Measurements from ENCODE around the gene PRKRA.
"Not testable (repeated sequence)": the region's sequence is repeated elsewhere in the genome, so short reads cannot be mapped to it uniquely, and the experiment has no call there.

The PRKRA gene

GRCh38 chr2:178412453-178412852 is 38.5 kb downstream of the PRKRA start:
- DNase-seq, result not testable (repeated sequence)

GRCh38 chr2:178412047-178412446 is 38.9 kb downstream of the PRKRA start:
- DNase-seq, result no peak

DNA sequence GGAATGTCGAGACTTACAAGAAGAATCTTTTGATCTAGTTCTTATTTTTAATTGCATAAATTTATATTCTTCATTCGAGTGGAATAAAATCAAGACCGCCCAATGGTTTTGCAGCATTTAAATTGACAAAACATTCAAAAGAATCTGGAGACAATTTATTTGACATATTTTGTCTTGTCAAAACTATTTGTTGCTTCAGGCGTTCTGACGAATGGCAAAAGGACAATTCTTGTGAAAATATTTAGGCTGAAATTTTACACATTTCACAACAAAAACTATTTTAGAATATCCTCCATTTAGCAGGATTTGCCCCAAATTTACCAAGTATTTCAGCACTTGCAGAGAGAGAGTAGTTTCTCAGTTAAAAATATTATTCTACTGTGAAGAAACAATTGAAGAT is 41.7 kb downstream of the PRKRA start:
- no peak for DNase-seq

- DNase-seq, result peak; percentile 84
Measured at GRCh38 chr2:178404368-178404767, 46.6 kb downstream of the PRKRA start.

GRCh38 chr2:178403671-178404306 is 47.2 kb downstream of the PRKRA start:
- DNase-seq, result no peak

DNA sequence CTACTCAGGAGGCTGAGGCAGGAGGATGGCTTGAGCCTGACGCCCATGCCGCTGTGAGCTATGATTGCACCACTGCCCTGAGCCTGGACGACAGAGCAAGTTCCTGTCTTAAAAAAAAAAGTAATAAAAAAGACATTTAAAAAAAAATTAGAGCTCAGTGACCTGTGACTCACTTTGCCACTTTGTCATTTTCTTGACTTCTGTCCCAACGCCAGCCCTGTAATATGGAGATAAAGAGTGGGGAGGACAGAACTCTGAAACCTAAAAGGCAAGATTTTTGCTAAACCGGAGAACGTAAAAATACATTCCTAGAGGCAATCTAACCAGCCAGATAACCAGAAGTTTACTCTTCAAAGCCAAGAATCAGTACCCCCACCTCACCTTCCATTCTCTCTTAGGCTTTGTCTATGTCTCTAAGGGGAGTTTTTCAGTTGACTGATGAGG is 49.0 kb downstream of the PRKRA start:
- DNase-seq, result no peak

DNA sequence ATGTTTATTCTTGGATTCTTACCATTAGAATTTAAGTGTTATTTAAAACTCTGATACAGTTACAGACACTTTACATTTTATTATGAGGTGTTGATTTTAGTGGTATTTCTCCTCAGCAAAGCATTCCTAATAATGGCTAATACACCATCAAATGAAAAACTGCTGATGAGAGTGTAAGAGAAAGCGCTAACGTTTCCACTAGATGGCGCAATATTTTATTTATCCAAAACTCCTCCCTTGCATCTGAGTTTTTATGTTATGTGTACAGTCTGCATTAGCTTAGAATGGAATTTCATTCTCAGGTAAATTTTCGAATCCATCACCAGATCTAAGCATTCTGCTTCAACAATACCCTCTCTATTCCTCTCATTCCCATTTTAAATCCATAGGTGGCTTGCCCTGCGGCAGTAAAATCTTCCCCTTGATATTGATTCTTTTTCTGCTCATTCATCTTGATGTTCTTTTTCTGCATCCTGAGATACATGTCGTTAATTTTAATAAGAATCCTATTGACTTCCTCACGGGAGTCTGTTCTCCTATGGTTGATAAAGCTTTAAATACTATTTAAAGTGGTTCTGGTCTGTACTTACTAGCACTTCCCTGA is 53.9 kb downstream of the PRKRA start:
- peak; percentile 96 for DNase-seq

- DNase-seq, result no peak
Measured at GRCh38 chr2:178395941-178396570, 54.9 kb downstream of the PRKRA start.

DNA sequence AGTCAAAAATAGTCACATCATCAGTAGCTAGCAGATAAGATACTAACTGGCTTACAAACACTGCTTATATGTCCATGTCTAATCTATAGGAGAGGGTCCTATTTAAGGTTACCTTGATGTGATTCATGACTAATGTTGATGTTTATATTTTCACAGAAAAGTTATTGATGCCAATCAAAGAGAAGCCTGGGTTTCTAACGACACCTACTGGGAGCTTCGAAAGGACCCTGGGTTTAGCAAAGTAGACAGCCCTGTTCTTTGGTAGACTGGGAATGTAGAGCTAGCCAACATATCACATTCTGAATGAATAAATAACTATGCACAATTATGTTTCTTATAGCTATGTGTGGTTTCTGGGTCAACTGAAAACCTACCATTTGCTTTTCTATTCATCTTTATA is 55.7 kb downstream of the PRKRA start:
- DNase-seq, result no peak

- DNase-seq, result no peak
Measured at GRCh38 chr2:178394859-178395258, 56.1 kb downstream of the PRKRA start.

- no peak for DNase-seq
Measured at GRCh38 chr2:178392215-178392614, 58.8 kb downstream of the PRKRA start.

DNA sequence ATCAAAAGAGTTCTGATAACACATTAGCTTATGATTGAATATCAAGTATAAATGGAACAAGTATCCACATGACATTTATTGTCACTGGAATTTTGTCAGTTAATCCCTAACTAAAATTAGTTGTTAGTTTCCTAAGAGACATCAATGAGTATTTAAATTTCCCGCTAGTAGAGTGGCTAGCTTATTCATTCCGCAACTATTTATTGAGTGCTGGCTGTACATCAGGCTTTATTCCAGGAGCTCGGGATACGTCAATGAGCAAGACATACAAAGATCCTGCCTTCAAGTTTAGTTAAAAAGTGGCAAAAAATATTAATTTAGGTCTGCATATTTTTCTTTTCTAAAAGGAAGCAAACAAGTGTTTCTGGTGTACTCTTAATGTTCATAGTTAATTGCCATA is 59.3 kb downstream of the PRKRA start:
- DNase-seq, result no peak

DNA sequence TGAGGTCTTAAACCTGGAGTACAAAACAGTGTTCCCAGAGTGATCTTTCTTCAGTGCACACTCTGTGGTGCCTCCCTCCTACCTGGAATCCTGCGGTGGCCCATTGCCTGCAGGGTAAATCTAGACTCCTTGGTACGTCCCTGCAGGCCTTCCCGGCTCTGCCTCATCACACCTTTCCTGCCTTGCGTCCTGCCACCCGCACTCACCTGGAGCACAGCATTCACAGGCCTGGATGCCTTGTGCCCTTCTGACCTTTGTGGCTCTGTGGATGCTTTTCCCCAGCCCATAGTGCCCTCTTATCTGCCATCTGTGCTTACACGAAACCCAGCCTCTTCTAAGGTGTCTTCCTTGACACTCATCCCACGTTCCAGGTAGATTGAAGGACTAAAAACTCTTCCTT is 62.7 kb downstream of the PRKRA start:
- no peak for DNase-seq

- no peak for DNase-seq
Measured at GRCh38 chr2:178386986-178387597, 63.9 kb downstream of the PRKRA start.

- no peak for DNase-seq
Measured at GRCh38 chr2:178385595-178386148, 65.3 kb downstream of the PRKRA start.

- DNase-seq, result no peak
Measured at GRCh38 chr2:178383718-178384117, 67.3 kb downstream of the PRKRA start.
